ENCODE results near the gene PAPOLB.

Gene PAPOLB

DNA sequence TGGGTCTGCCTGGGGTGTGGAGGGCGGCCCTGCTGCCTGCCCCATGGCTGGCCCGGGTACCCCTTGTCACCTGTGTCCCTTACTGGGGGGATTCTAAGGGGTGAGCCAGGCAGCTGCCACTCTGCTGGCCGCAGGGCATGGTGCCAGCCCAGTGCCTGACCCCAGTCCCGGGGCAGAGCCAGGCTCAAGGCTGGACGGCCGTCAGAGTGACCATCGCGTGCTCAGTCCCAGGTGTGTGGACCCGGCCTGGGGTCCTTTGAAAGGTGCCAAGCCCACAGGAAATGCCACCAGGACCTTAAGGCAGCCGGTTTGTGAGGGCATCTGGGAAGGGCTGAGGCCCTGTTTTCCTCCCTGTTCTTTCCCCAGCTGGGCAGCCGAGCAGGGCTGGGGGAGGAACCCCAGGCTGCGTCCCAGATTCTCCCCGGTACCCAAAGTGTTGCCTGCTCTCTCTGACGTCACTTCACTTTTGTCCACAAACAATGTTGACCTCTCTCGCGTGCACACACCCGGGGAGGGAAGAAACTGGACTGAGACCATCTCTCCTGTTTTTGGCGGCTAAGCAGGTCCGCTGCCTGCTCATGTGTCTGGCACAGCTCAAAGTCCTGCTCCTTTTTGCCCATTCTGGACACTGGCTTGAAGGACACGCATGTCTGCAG lies 37.6 kb downstream of the PAPOLB start:
- no peak for DNase-seq (ENCODE audit: low read depth)

DNA sequence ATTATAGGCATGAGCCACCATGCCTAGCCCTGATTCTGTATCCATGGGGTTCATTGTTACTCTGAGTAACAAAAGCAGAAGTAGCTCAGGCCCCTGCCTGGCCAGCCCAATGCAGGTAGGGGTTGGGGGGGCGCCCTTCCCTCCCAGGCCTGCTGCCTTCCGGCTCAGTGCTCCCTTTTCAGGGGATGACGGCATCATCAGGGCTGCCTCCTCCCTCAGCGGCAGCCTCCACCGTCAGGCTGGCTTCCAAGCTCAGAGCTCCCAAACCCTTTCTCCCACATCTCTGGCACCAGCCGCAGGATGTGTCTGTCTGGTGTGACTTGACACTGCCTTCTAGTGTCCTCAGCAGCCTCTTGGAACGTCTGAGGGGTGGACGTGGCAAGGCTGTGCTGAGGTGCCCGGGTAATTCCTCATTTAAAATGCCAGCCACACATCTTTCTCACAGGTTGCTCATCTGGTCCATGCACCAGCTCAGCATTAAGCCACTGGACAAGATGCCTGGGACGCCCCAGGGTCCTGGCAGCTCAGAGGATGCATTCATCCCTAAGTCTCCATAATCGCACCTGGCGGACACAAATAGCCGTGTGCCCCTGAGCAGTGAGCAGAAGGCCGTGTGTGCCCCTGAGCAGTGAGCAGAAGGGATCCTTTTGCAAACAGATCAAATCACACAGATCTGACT lies 38.2 kb downstream of the PAPOLB start:
- DNase-seq (ENCODE audit: low read depth), result no peak

DNA sequence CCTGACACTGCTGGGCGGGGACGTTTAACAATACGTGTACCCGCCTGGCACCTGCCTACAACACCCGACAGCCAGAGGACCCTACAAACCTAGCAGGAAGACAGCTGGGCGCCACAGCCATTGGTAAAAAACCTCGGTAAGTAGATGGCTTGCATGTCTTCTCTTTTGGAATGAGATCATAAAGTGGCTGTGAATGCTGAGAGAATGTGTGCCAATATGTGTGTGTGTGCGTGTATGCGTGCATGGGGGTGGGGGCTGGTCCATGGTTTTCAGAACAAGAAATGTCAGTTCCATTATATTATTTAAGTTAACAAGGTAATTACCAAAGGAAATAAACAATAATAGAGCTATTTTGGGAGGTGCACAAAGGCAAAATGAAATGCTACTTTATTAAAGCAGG lies 39.2 kb downstream of the PAPOLB start:
- DNase-seq (ENCODE audit: low read depth), result no peak

DNA sequence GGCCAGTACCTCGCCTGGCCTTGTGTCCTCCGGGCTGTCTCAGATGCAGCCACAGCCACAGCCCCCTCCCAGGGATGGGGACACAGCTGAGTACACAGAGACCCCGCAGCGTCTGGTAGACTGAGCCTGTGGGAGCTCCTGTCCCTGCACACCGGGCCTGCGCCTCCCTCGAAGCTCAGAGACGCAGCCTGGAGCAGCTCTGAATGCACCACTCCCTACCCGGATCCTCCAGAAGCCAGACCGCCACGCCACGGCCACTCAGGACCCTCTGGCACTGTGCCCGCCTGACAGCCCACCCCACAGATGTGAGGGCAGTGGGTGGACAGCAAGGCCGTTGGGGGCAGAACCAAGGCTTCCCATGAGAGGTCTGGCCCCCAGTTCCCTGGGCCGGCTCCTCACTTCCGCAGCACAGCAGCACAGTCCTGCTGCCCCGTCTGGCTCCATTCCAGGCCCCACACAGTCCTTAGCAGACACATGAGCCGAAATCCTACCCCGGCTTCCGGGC lies 40.8 kb downstream of the PAPOLB start:
- DNase-seq (ENCODE audit: low read depth), result no peak

DNA sequence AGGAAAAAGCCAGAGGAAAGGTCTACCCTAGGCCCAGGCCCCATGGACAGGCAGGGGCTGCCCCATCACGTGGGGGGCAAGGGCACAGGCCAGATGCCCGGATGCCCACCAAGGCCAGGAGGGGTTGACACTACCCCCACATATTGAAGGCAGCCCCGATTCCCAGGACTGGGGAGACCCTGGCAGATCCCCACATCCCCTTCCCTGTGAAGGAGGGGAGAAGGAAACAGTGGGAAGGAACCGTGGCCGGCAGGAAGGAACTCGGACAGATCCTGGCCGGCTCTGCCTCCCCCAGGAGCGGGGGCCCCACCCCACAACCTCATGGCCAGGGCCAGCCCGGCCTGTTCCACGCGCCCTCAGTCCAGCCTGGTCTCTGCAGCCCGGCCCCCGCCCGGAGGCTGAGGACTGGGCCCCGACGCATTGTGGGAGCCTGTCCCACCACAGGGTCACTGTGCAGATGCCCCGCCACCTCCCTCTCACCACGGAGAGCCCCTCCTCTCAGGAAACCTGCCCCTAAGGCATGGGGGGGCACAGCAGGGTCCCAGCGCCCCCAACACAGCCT lies 41.3 kb downstream of the PAPOLB start:
- no peak for DNase-seq (ENCODE audit: low read depth)

DNA sequence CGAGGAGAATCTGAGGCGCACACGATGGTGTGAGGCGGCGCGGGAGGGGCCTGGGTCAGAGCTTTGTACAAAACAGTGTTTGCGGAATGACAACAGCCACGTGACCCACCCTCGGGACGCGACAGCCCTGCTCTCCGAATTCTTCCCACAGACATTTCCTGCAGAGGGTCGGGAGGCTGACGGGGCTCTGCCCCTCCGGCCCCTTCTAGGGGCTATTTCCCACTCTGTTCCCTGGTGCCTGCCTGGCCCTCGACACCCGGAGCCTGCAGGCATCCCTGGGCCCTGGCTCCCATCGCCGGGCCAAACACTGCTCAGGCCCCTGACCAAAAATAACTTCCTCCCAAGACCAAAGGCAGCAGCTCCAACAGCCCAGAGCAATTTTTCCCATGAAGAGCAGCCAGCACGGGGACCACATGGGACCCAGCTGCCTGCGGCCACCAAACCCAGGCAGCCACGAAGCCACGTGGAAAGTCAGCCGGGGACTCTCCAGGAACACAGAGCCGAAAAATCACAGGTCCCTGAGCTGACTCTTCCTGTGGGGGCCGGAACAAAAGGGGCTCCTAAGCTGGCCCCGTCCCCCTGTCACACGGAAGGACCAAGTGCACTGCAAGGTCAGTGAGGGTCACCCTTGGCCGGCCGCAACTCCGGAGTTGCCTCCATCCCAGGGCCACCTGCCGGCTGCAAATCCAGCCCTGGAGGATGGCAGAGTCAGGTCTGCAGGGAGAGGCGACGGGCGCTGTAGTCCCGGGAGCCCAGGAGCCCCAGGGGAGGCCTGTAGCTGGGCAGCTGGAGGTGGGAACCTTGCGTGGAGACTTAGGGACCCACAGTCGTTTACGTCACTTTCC lies 42.0 kb downstream of the PAPOLB start:
- no peak for DNase-seq (ENCODE audit: low read depth)

DNA sequence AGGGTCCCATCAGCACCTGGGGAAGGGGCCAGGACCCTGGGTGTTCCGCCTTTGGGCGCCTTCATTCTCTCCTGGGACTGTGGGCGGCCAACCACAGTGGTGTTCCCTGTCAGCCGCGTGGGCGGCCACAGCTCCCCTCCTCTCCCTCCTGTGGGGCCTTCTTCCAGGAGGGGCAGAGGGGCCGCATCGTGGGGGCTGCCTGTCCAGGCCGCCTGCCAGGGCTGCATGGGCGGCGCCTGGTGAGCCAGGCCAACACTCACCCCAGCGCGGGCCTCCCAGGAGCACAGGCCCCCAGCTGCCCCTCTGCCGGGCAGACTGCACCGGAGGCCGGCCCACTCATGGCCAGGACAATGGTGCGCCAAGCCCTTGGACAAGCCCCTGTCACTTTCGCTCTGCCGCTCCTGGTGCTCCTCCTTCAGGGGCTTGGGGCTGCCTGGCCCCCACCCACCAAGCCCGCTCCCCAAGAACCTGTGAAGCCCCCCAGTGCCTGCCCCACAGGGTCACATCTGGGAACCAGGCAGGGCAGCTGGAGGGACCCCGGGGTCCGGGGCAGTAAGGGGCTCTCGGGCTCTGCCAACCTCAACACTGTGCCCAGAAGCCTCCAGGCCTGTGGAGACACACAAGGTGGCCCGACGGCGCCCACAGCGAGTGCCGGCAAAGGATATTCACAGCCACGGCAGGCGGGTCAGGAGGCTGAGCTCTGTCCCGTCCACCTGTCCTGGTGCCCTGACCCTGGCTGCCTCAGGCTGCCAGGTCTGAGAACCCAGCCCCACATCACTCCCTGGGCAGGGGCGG lies 43.6 kb downstream of the PAPOLB start:
- no peak for DNase-seq (ENCODE audit: low read depth)

DNA sequence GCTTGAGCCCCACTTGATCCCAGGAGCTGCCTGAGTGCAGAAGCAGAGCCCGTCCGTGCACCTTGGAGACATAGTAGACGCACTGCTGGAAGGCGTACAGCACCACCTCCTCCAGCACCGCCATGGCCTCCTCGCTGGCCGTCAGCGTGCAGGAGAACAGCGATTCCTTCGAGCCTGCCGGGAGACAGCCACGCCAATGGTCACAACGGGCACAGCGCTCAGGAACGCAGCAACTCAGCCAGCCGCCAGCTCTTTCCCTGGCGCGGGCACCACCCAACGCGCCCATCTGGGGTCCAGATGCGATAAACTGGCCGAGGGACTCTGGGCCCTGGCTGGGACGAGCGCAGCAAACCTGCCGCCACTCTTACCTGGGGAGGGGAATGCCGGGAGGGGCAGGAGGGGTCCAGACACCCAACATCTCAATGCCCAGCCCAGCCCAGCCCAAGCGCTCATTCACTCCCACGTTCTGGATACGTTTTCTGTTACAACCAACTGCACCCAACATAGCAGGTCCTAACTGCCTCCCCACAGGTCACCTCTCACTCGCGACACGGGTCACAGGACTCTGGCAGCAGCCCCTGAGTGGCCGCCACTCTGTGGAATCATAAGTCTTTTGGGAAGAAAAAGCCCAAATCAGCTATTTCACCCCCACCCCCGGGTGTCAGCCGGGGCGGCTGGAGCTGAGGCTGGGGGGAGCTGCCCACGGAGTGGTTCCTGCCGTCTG lies 44.5 kb downstream of the PAPOLB start:
- DNase-seq (ENCODE audit: low read depth), result no peak

DNA sequence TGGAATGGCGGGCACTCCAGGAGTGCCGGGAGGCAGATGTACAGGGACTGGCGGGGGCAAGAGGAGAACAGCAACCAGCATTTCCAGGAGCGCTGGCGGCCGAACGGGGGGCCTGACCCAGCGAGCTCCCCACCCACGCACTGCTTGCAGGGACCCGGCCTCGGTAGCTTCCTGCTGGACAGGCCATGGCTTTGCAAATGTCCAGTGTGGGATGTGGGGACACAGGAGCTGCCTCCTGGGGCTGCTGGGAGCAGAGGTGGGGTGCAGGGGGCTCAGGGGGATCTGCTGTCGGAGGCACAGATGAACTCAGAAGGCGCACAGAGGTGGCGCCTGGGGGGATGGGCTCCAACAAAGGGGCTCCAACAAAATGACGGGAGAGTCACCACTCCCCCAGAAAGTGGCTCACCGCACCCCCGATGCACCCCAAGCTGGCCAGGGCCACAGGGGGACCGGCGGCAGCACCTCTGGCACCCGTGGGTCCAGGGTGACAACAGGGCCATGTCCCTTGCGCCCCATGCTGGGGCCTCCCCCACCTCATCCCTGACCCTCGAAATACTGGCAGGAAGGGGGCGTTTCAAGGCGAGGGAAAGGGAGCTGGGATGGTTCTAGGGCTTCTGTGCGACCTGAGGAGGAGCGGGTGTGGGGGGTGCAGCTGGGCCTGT lies 45.3 kb downstream of the PAPOLB start:
- DNase-seq (ENCODE audit: low read depth), result no peak

DNA sequence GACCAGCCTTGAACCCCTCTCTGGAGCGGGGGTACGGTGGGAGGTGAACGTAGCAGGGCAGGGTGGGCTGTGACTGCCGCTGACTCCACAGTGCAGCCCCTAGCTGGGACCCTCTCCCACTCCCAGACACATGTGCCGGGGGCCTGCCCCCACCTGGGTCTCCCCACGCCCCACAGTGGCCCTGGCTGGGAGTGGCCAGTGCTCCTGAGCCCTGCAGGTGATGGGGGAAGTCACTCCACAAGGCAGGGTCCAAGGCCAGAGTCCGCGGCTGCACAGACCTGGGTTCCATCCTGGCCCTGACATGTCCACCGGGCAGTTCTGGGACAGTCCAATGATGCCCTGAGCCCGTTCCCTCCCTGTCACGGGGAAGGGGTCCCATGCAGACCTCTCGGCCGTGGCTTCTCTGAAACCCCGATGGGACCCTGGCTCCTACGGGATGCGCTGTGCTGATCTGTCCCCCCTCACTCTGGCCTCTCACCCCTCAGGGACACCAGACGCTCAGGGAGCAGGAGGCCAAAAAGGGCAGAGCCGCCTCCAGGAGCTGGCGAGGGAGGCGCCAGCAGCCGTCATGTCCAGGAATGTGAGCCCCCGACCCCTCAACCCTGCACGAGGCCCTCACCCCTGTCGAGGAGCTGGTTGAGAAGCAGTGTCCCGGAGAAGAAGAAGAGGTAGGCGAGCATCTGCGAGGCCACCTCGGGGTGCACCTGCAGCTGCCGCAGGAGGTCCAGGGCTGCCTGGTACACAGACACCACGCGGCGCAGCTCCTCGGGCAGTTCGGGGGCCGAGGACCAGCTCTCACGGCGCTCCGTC lies 46.0 kb downstream of the PAPOLB start:
- no peak for DNase-seq (ENCODE audit: low read depth)

DNA sequence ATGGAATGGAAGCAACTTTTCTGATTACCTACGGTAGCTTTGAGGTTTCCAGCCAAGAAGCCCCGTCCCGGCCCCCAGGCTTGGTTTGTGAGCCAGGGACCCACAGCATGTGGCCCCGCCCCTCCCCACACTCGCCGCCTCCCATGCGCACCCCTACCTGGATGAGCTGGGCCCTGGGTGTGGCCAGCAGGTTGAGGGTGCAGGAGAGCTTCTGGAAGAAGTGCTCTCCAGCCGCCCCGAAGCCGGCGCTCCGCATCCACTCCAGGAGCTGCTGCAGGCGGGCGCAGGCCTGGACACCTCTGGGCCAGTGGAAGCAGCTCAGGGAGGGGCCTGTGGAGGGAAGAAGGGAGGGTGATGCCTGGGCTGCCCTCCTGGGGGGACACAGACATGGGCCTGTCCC lies 46.7 kb downstream of the PAPOLB start:
- DNase-seq (ENCODE audit: low read depth), result no peak

DNA sequence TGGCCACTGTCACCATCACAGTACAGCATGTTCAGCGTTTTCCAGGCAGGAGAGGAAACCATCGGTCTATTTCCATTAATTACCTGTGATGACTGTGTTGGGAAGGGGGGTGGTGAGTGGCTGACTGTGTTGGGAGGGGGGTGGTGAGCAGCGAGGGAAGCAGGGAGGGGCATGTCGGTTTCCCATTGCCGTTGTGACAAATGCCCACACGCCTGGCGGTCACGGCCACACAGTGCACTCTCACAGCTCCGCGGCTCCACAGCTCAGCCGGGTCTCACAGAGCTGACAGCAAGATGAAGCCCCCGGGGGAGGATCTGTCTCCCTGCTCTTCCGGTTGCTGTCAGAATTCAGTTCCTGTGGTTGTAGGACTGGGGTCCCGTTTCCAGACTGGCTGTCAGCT lies 47.4 kb downstream of the PAPOLB start:
- no peak for DNase-seq (ENCODE audit: low read depth)

DNA sequence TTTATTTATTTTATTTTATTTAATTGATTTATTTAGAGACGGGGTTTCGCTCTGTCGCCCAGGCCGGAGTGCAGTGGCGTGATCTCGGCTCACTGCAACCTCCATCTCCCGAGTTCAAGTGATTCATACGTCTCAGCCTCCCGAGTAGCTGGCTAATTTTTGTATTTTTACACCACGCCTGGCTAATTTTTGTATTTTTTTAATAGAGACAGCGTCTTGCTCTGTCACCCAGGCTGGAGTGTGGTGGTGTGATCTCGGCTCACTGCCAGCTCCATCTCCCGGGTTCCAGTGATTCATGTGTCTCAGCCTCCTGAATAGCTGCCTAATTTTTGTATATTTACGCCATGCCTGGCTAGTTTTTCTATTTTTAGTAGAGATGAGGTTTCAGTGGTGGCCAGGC lies 52.2 kb downstream of the PAPOLB start:
- no peak for DNase-seq (ENCODE audit: low read depth)

DNA sequence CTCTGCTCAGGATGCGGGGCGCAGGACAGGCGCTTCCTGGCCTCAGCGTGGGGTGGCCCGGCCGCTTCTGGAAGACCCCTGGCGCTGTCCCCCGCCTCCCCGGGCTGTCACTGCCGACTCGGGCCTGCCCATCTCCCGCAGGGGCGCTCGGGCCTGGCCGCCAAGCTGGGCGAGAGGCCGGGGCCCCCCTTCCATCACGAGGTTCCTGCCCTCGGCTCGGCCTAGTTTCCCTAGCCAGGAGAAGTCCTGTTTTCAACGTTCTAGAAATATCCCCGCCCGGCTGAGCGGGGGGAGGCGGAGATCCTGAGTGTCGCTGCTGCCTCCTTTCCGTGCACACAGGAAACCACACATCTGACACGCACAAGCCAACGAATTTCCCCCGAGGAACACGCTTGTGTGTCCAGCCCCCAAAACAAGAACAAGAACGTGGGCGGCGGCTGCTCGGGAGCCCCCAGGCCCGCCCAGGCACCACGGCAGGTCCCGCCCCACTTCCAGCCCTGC lies 52.7 kb downstream of the PAPOLB start:
- no peak for DNase-seq (ENCODE audit: low read depth)

DNA sequence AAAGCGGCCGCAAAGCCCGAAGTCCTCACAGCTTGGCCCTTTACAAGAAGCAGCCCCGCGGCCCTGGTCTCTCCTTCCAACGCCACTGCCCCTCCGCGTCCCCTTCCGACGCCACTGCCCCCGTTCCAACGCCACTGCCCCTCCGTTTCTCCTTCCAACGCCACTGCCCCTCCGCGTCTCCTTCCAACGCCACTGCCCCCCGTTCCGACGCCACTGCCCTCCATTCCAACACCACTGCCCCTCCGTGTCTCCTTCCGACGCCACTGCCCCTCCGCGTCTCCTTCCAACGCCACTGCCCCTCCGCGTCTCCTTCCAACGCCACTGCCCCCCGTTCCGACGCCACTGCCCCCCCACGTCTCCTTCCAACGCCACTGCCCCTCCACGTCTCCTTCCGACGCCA lies 53.3 kb downstream of the PAPOLB start:
- DNase-seq (ENCODE audit: low read depth), result no peak

DNA sequence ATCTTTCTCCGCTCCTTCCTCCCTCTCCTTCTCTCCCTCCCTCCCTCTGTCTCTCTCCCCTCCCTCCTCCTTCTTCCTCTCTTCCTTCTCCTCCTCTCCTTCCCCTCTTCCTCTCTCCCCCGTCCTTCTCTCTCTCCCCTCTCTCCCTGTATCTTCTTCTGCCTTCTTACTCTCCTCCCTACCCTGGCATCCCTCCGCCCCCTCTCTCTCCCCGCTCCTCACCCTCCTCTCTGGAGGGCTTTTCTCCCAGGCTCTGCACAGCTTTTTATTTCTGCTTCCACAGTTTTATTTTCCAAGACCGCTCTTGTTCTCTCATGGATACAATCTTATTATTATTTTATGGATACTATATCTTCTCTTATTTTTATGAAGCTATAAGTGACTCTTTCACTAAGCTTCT lies 53.8 kb downstream of the PAPOLB start:
- no peak for DNase-seq (ENCODE audit: low read depth)

All from T follicular helper cell (primary cell).